GM19397 (cell line): Measurements from ENCODE around the gene GZF1.

ENCODE experiments used
- ATAC-seq: cut with Tn5 transposase; IDR thresholded peaks from one replicate; pipeline ENCODE4 v1.9.1; 2021; ENCODE audit warnings: mild to moderate bottlenecking, moderate library complexity; ENCODE audit not compliant: unreplicated experiment

The GZF1 gene

GRCh38 chr20:23361476-23362391 is at the start of gene GZF1:
TSS of gene GZF1 (plus strand) at chr20:23362182. CDS start at chr20:23364384, 2,202 bp downstream.
- peak; percentile 78 for ATAC-seq

GRCh38 chr20:23313271-23313670 is 48.7 kb upstream of the GZF1 start:
- no peak for ATAC-seq

- no peak for ATAC-seq
Measured at GRCh38 chr20:23314699-23315098, 47.3 kb upstream of the GZF1 start.

GRCh38 chr20:23315099-23315498 is 46.9 kb upstream of the GZF1 start:
- no peak for ATAC-seq

- ATAC-seq, result no peak
Measured at GRCh38 chr20:23316626-23317025, 45.4 kb upstream of the GZF1 start.

GRCh38 chr20:23317081-23317480 is 44.9 kb upstream of the GZF1 start:
- ATAC-seq, result no peak

GRCh38 chr20:23318347-23318746 is 43.6 kb upstream of the GZF1 start:
- ATAC-seq, result no peak

- ATAC-seq, result no peak
Measured at GRCh38 chr20:23320317-23320716, 41.7 kb upstream of the GZF1 start.

- no peak for ATAC-seq
Measured at GRCh38 chr20:23325107-23325506, 36.9 kb upstream of the GZF1 start.

- ATAC-seq, result no peak
Measured at GRCh38 chr20:23326774-23327173, 35.2 kb upstream of the GZF1 start.

- ATAC-seq, result no peak
Measured at GRCh38 chr20:23327617-23328333, 34.2 kb upstream of the GZF1 start.

GRCh38 chr20:23331450-23332350 is 30.3 kb upstream of the GZF1 start:
- no peak for ATAC-seq

- ATAC-seq, result no peak
Measured at GRCh38 chr20:23332467-23332866, 29.5 kb upstream of the GZF1 start.

GRCh38 chr20:23334111-23334510 is 27.9 kb upstream of the GZF1 start:
- no peak for ATAC-seq

GRCh38 chr20:23335521-23335920 is 26.5 kb upstream of the GZF1 start:
- no peak for ATAC-seq

GRCh38 chr20:23336476-23336875 is 25.5 kb upstream of the GZF1 start:
- no peak for ATAC-seq

GRCh38 chr20:23337312-23337711 is 24.7 kb upstream of the GZF1 start:
- no peak for ATAC-seq

- no peak for ATAC-seq
Measured at GRCh38 chr20:23339986-23340385, 22.0 kb upstream of the GZF1 start.

GRCh38 chr20:23340524-23340923 is 21.5 kb upstream of the GZF1 start:
- ATAC-seq, result peak; percentile 48

GRCh38 chr20:23341073-23341472 is 20.9 kb upstream of the GZF1 start:
- ATAC-seq, result no peak

- no peak for ATAC-seq
Measured at GRCh38 chr20:23343590-23343989, 18.4 kb upstream of the GZF1 start.
